H7 (cell line): ENCODE measurements around the gene MPZL1. TPM values are rescaled to one million over a fixed set of nuclear protein-coding genes. Genes with fewer than 3 reads are reported as not detected.

Source experiments
- DNase-seq: peaks from one replicate; pipeline ENCODE4 v3.0.0; 2012
- H3K27me3 ChIP-seq: 2 replicates; pipeline ENCODE4 v1.6.0; 2011; ENCODE audit warnings: mild to moderate bottlenecking, low read length; ENCODE audit not compliant: control insufficient read depth, insufficient read depth
- H3K36me3 ChIP-seq: replicated peaks from 2 replicates; pipeline ENCODE4 v1.5.1; 2011; ENCODE audit warnings: low read length; ENCODE audit not compliant: control insufficient read depth, insufficient read depth
- H3K4me3 ChIP-seq: 2 replicates; pipeline ENCODE4 v1.5.1; 2011; ENCODE audit warnings: low read depth, mild to moderate bottlenecking, control low read depth, low read length, moderate library complexity; ENCODE audit not compliant: insufficient read depth
- total RNA-seq: library from RNA; depleted of rRNA; stranded (reverse); fragments of >200 nt; shearing (Covaris generic); gene quantifications from 2 replicates; pipeline ENCODE4 v1.2.3, GENCODE V29; 2014

The MPZL1 gene
- total RNA-seq, 1 experiment from 2014 or later = 104 TPM

GRCh38 chr1:167705250-167705649 lies 16.5 kb upstream of the MPZL1 start:
- no peak for DNase-seq
- Histone ChIP-seq H3K36me3 (no peaks in the 10 kb centered on the region), H3K27me3 (no peaks in the 10 kb centered on the region; the same call in 1 of the 2 replicates), H3K4me3 (no peak overlapping the region)

GRCh38 chr1:167706363-167706762 lies 15.4 kb upstream of the MPZL1 start:
- no peak overlapping the region for H3K4me3 ChIP-seq
- no peak for DNase-seq
- H3K36me3 ChIP-seq = no peaks in the 10 kb centered on the region
- no peaks in the 10 kb centered on the region; the same call in 1 of the 2 replicates for H3K27me3 ChIP-seq

GRCh38 chr1:167706931-167707877 lies 14.6 kb upstream of the MPZL1 start:
- no peaks in the 10 kb centered on the region; the same call in 1 of the 2 replicates for H3K27me3 ChIP-seq
- no peak for DNase-seq
- H3K4me3 ChIP-seq = no peak overlapping the region
- no peaks in the 10 kb centered on the region for H3K36me3 ChIP-seq

- DNase-seq = no peak
- Histone ChIP-seq H3K36me3 (no peaks in the 10 kb centered on the region), H3K27me3 (peaks cover 3% of the 10 kb centered on the region), H3K4me3 (no peak overlapping the region)
Measured at GRCh38 chr1:167707942-167708341, 13.8 kb upstream of the MPZL1 start.

GRCh38 chr1:167708940-167709389 lies 12.8 kb upstream of the MPZL1 start:
- no peak for DNase-seq
- H3K4me3 ChIP-seq = no peak overlapping the region
- H3K27me3 ChIP-seq = peaks cover 13% of the 10 kb centered on the region
- H3K36me3 ChIP-seq = no peaks in the 10 kb centered on the region

- Histone ChIP-seq H3K36me3 (no peaks in the 10 kb centered on the region), H3K27me3 (peaks cover 15% of the 10 kb centered on the region), H3K4me3 (no peak overlapping the region)
- no peak for DNase-seq
Measured at GRCh38 chr1:167710836-167711235, 10.9 kb upstream of the MPZL1 start.

- no peak overlapping the region for H3K4me3 ChIP-seq
Measured at GRCh38 chr1:167711797-167712196, 10.0 kb upstream of the MPZL1 start.

GRCh38 chr1:167713330-167714081 lies 8.3 kb upstream of the MPZL1 start:
- no peaks in the 10 kb centered on the region for H3K36me3 ChIP-seq
- peak overlapping the region; percentile 81 for H3K4me3 ChIP-seq
- peak; percentile 61 for DNase-seq
- peaks cover 15% of the 10 kb centered on the region for H3K27me3 ChIP-seq

More at GRCh38 chr1:167711797-167712196, 10.0 kb upstream of the MPZL1 start:
- Histone ChIP-seq H3K36me3 (no peaks in the 10 kb centered on the region), H3K27me3 (peaks cover 15% of the 10 kb centered on the region)
- DNase-seq = no peak

- Histone ChIP-seq H3K4me3 (peak overlapping the region; percentile 81), H3K36me3 (no peaks in the 10 kb centered on the region), H3K27me3 (peaks cover 15% of the 10 kb centered on the region)
- peak; percentile 87 for DNase-seq
Measured at GRCh38 chr1:167714098-167714438, 7.7 kb upstream of the MPZL1 start.

GRCh38 chr1:167714439-167715156 lies 7.2 kb upstream of the MPZL1 start:
- DNase-seq = peak; percentile 81
- no peaks in the 10 kb centered on the region for H3K36me3 ChIP-seq
- peak overlapping the region; percentile 81 for H3K4me3 ChIP-seq
- peaks cover 15% of the 10 kb centered on the region for H3K27me3 ChIP-seq

GRCh38 chr1:167715157-167715999 lies 6.4 kb upstream of the MPZL1 start:
- peaks cover 15% of the 10 kb centered on the region for H3K27me3 ChIP-seq
- peak; percentile 76 for DNase-seq
- peak overlapping the region; percentile 81 for H3K4me3 ChIP-seq
- H3K36me3 ChIP-seq = no peaks in the 10 kb centered on the region

GRCh38 chr1:167716000-167716271 lies 5.8 kb upstream of the MPZL1 start:
- Histone ChIP-seq H3K27me3 (peaks cover 15% of the 10 kb centered on the region), H3K36me3 (no peaks in the 10 kb centered on the region), H3K4me3 (peak overlapping the region; percentile 54)
- DNase-seq = no peak

GRCh38 chr1:167717351-167717750 lies 4.4 kb upstream of the MPZL1 start:
- Histone ChIP-seq H3K36me3 (no peaks in the 10 kb centered on the region), H3K27me3 (peaks cover 16% of the 10 kb centered on the region), H3K4me3 (no peak overlapping the region)
- DNase-seq = no peak
